SU-DHL-6 (cell line): ENCODE data around the gene BUB3.

ENCODE experiments used
- CTCF ChIP-seq: fragments of 200-600 bp; sonication (generic); IDR thresholded peaks from one replicate; pipeline ENCODE4 v1.5.1; 2017; ENCODE audit warnings: antibody characterized with exemption, mild to moderate bottlenecking, low read length, moderate library complexity; ENCODE audit not compliant: insufficient read depth, poor library complexity, severe bottlenecking
- EZH2phosphoT487 ChIP-seq: fragments of 200-600 bp; sonication (generic), shearing (Covaris generic); conservative IDR thresholded peaks from 2 replicates; pipeline ENCODE4 v1.6.1; 2018; ENCODE audit warnings: mild to moderate bottlenecking, antibody characterized with exemption, low read length, moderate library complexity, mixed read lengths

- TF ChIP-seq CTCF (no peak), EZH2phosphoT487 (no peak)
Observed at GRCh38 chr10:123166618-123167017, 12.4 kb downstream of the BUB3 start.
